Gastroesophageal sphincter (tissue), 3 donors: ENCODE results near the gene ARFGEF2.

Source experiments
- CTCF ChIP-seq, 4 experiments: fragments of 200-600 bp in 2 of 4; fragments of 450-650 bp in 2 of 4; sonication (generic) in 1 of 4; IDR thresholded peaks; one replicate each; pipeline ENCODE4 v1.5.1; 2017 to 2019; ENCODE audit warnings: antibody characterized with exemption in 4 of 4, mild to moderate bottlenecking in 2 of 4, moderate library complexity in 2 of 4
- POLR2A ChIP-seq, 2 donors: fragments of 450-650 bp; IDR thresholded peaks; one replicate each; pipeline ENCODE4 v1.6.1; 2017; ENCODE audit warnings: antibody characterized with exemption in 2 of 2, mild to moderate bottlenecking in 2 of 2, moderate library complexity in 1 of 2

- TF ChIP-seq CTCF (IDR thresholded peaks at IDR 0.05) (no peak), POLR2A (IDR thresholded peaks at IDR 0.05) (no peak)
These were observed 45.6 kb upstream of the ARFGEF2 start for GRCh38 chr20:48875914-48876240.
